D721Med (cell line): Measurements from ENCODE around the gene SEC11A.

Experiments
- DNase-seq: peaks from one replicate; pipeline ENCODE4 v3.0.0; 2011; ENCODE audit warnings: low spot score; ENCODE audit not compliant: insufficient read length
- FAIRE-seq: peaks from 2 replicates; lab custom pipeline; 2011; peaks lifted over from hg19 to GRCh38; lab: Jason Lieb, UNC
- CTCF ChIP-seq: IDR thresholded peaks from 2 replicates; pipeline ENCODE4 v1.5.1; 2012; ENCODE audit warnings: mild to moderate bottlenecking, control low read depth; ENCODE audit not compliant: insufficient read depth; ENCODE audit errors: missing control alignments

Gene SEC11A

GRCh38 chr15:84659904-84660781, 55.8 kb downstream of the SEC11A start:
- DNase-seq (no peak), FAIRE-seq (no peak)
- no peak for TF ChIP-seq CTCF

DNA sequence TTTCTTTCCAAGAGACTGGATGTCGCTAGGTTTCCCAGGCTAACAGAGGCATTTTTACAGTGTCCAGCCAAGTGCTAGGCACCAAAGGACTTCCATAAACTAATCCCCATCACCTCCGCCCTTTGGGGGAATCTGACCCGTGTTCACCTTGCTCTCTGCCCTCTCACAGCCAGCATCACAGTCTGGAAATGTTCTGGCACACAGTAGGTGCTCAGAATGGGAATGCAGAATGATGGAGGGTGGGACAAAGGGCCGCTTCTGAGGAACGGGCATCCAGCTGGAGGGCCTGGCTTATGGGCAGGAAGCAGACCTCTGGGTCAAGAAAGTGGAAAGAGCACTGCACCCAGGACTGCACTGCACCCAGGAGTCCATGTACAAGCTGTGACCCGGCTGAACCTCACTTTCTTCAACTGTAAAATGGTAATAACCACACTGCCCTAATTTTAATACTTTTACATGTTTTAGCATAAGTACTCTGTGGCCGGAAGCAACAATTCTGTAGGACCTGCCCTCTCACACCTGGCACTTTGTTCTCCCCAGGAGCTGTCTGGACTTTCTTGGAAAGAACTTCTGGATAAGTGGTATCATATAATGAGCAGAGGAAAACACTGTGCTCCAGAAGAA, 57.0 kb downstream of the SEC11A start:
- no peak for DNase-seq
- TF ChIP-seq CTCF, result no peak
- FAIRE-seq, result no peak

DNA sequence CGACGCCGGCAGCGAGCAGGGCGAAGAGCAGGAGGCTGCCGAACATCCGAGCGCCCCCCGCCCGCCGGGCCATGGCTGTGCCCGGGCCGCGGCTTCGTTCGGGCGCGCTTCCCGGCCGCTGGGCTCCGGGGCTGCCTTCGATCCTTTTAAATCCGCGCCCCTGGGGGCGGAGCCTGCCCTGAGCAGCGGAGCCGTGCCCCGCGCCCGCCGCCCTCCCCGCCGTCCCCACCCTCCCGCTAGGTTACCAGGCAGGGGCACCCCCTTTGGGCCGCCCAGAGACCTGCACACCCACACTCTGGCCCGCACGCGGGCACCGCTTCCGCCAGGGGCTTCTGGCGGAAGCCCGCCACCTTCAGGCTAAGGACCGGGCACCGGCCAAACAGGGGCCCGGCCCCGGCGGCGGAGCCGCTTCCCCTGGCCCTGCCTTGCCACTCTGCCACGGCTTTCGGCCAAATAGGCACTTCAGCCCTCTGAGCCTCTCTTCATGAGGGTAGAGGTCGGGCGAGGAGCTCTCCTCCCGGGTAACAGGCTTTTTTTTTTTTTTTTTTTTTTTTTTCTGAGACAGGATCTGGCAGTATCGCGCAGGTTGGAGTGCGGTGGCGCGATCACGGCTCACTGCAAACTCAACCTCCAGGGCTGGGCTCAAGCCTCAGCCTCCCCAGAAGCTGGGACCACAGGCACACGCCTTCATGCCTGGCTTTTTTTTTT, 57.7 kb downstream of the SEC11A start, which contains the start of gene NMB:
TSS of gene NMB (minus strand) at position 120 of the 708 bp plus-strand sequence. CDS start at position 73, 47 bp downstream.
- FAIRE-seq (no peak), DNase-seq (peak; percentile 95)
- peak; percentile 16 for TF ChIP-seq CTCF

GRCh38 chr15:84657748-84658079, 58.2 kb downstream of the SEC11A start:
- FAIRE-seq (no peak), DNase-seq (no peak)
- TF ChIP-seq CTCF, result no peak

DNA sequence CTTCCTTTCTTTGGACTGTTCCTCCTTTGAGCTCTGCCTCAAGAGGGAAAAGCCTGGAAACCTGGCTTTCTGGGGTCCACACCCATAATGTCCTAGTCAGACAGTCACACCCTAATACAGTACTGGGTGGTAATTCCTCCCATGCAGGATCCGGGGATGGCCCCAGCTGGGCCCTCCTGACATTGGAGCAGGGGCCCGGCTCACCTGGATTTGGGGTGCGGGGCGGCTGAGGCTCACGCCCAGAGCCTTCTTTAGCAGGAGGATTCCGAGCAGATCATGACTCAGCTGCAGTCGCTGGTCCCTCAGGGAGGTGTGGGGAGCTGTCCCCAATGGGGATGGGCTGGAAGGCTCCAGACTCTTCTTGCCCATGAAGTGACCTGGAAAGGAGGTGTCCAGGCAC, 59.0 kb downstream of the SEC11A start:
- FAIRE-seq, result no peak

GRCh38 chr15:84654689-84655453, 61.1 kb downstream of the SEC11A start:
- FAIRE-seq, result no peak
- peak; percentile 50 for DNase-seq
- peak; percentile 79 for TF ChIP-seq CTCF

More for the DNA sequence above, 59.0 kb downstream of the SEC11A start:
- no peak for DNase-seq
- TF ChIP-seq CTCF, result no peak
